H9 (cell line): ENCODE results near the gene FMNL1. TPM values are rescaled to one million over a fixed set of nuclear protein-coding genes. Genes with fewer than 3 reads are reported as not detected.

ENCODE experiments used
- DNase-seq: peaks from one replicate; pipeline ENCODE4 v3.0.0-alpha.2; 2017
- H2AFZ ChIP-seq: one replicate; pipeline ENCODE4 v1.6.1; 2013; ENCODE audit warnings: mild to moderate bottlenecking, low read length, control low read depth, moderate library complexity
- H2AK5ac ChIP-seq: 2 replicates; pipeline ENCODE4 v1.6.1; 2013; ENCODE audit warnings: low read length, control low read depth, mixed read lengths; ENCODE audit not compliant: insufficient read length
- H2BK120ac ChIP-seq: one replicate; pipeline ENCODE4 v1.6.1; 2013; ENCODE audit warnings: low read depth, mild to moderate bottlenecking, low read length, control low read depth, inconsistent platforms; ENCODE audit not compliant: poor library complexity, severe bottlenecking
- H2BK12ac ChIP-seq: 2 replicates; pipeline ENCODE4 v1.6.1; 2013; ENCODE audit warnings: low read length, control low read depth, mixed read lengths, low read depth; ENCODE audit not compliant: insufficient read length
- H2BK15ac ChIP-seq: 2 replicates; pipeline ENCODE4 v1.6.1; 2013; ENCODE audit warnings: low read depth, low read length, control low read depth
- H2BK20ac ChIP-seq: one replicate; pipeline ENCODE4 v1.6.1; 2013; ENCODE audit warnings: low read depth, mild to moderate bottlenecking, low read length, control low read depth, inconsistent platforms; ENCODE audit not compliant: poor library complexity, severe bottlenecking
- H2BK5ac ChIP-seq: 2 replicates; pipeline ENCODE4 v1.6.1; 2013; ENCODE audit warnings: low read length, control low read depth, mixed read lengths; ENCODE audit not compliant: insufficient read length
- H3K14ac ChIP-seq: 2 replicates; pipeline ENCODE4 v1.6.1; 2013; ENCODE audit warnings: low read length, control low read depth; ENCODE audit not compliant: insufficient read depth
- H3K18ac ChIP-seq: 2 replicates; pipeline ENCODE4 v1.6.1; 2013; ENCODE audit warnings: low read depth, mild to moderate bottlenecking, mixed read lengths, low read length, control low read depth; ENCODE audit not compliant: insufficient read length
- H3K23ac ChIP-seq: 2 replicates; pipeline ENCODE4 v1.6.1; 2013; ENCODE audit warnings: low read length, control low read depth, mixed read lengths, low read depth; ENCODE audit not compliant: insufficient read length
- H3K23me2 ChIP-seq: 2 replicates; pipeline ENCODE4 v1.6.1; 2013; ENCODE audit warnings: low read depth, mild to moderate bottlenecking, mixed read lengths, low read length, control low read depth; ENCODE audit not compliant: insufficient read length, poor library complexity, severe bottlenecking
- H3K27ac ChIP-seq: 2 replicates; pipeline ENCODE4 v1.5.1; 2013; ENCODE audit warnings: low read length, control low read depth, mixed read lengths, low read depth; ENCODE audit not compliant: insufficient read length
- H3K27me3 ChIP-seq: 2 replicates; pipeline ENCODE4 v1.6.1; 2013; ENCODE audit warnings: low read length, control low read depth, inconsistent platforms; ENCODE audit not compliant: insufficient read depth
- H3K4ac ChIP-seq: 2 replicates; pipeline ENCODE4 v1.6.1; 2013; ENCODE audit warnings: low read depth, mild to moderate bottlenecking, control low read depth, inconsistent platforms, low read length, moderate library complexity
- H3K4me1 ChIP-seq: 2 replicates; pipeline ENCODE4 v1.6.1; 2013; ENCODE audit warnings: low read length, control low read depth, inconsistent platforms; ENCODE audit not compliant: insufficient read depth
- H3K4me2 ChIP-seq: 2 replicates; pipeline ENCODE4 v1.6.1; 2013; ENCODE audit warnings: low read length, control low read depth, mixed read lengths; ENCODE audit not compliant: insufficient read length, insufficient read depth
- H3K56ac ChIP-seq: 2 replicates; pipeline ENCODE4 v1.6.1; 2013; ENCODE audit warnings: low read depth, mild to moderate bottlenecking, mixed read lengths, low read length, control low read depth; ENCODE audit not compliant: insufficient read length
- H3K79me1 ChIP-seq: 2 replicates; pipeline ENCODE4 v1.6.1; 2013; ENCODE audit warnings: low read depth, mild to moderate bottlenecking, moderate library complexity, low read length, control low read depth, inconsistent platforms; ENCODE audit not compliant: insufficient read depth, poor library complexity, severe bottlenecking
- H3K79me2 ChIP-seq: 2 replicates; pipeline ENCODE4 v1.6.1; 2013; ENCODE audit warnings: low read length, control low read depth, inconsistent platforms; ENCODE audit not compliant: insufficient read depth
- H3K9ac ChIP-seq: 2 replicates; pipeline ENCODE4 v1.6.1; 2013; ENCODE audit warnings: low read length, control low read depth, mixed read lengths; ENCODE audit not compliant: insufficient read length; ENCODE audit errors: extremely low read depth
- H3K9me3 ChIP-seq: one replicate; pipeline ENCODE4 v1.6.1; 2013; ENCODE audit warnings: low read depth, low read length, inconsistent platforms; ENCODE audit not compliant: control insufficient read depth
- H3T11ph ChIP-seq: one replicate; pipeline ENCODE4 v1.6.1; 2013; ENCODE audit warnings: mild to moderate bottlenecking, low read length, control low read depth, inconsistent platforms
- H4K20me1 ChIP-seq: one replicate; pipeline ENCODE4 v1.6.1; 2013; ENCODE audit not compliant: control insufficient read depth, insufficient read length, insufficient read depth
- H4K5ac ChIP-seq: 2 replicates; pipeline ENCODE4 v1.6.1; 2013; ENCODE audit warnings: low read depth, mild to moderate bottlenecking, mixed read lengths, low read length, control low read depth; ENCODE audit not compliant: insufficient read length
- H4K8ac ChIP-seq: replicated peaks from 2 replicates; pipeline ENCODE4 v1.6.1; 2013; ENCODE audit warnings: low read length, control low read depth, mixed read lengths, low read depth; ENCODE audit not compliant: insufficient read length
- H4K91ac ChIP-seq: 2 replicates; pipeline ENCODE4 v1.6.1; 2013; ENCODE audit warnings: low read depth, mild to moderate bottlenecking, moderate library complexity, mixed read lengths, low read length, control low read depth; ENCODE audit not compliant: insufficient read length
- H3K27ac Mint-ChIP-seq, 3 experiments: 2 replicates in 2 of 3; 3 replicates in 1 of 3; pipeline ENCODE4 v1.8.0; 2020 to 2021; ENCODE audit warnings: mixed read lengths in 3 of 3, mild to moderate bottlenecking in 1 of 3, moderate library complexity in 1 of 3
- H3K27me3 Mint-ChIP-seq: 2 replicates; pipeline ENCODE4 v1.8.0; 2021; ENCODE audit warnings: low read depth, mild to moderate bottlenecking, moderate library complexity, mixed read lengths
- H3K36me3 Mint-ChIP-seq, 3 experiments: 2 replicates in 2 of 3; 3 replicates in 1 of 3; pipeline ENCODE4 v1.8.0; 2020 to 2021; ENCODE audit warnings: low read depth in 3 of 3, mixed read lengths in 3 of 3; ENCODE audit not compliant: insufficient read depth in 1 of 3
- H3K4me1 Mint-ChIP-seq, 2 experiments: 2 replicates each; pipeline ENCODE4 v1.8.0; 2020; ENCODE audit warnings: mixed read lengths in 2 of 2
- H3K4me3 Mint-ChIP-seq, 2 experiments: 2 replicates in 1 of 2; 3 replicates in 1 of 2; pipeline ENCODE4 v1.8.0; 2020 to 2021; ENCODE audit warnings: mild to moderate bottlenecking in 2 of 2, mixed read lengths in 2 of 2, moderate library complexity in 1 of 2
- H3K9me3 Mint-ChIP-seq, 2 experiments: 2 replicates in 1 of 2; 3 replicates in 1 of 2; pipeline ENCODE4 v1.8.0; 2020; ENCODE audit warnings: mild to moderate bottlenecking in 2 of 2, mixed read lengths in 2 of 2, moderate library complexity in 1 of 2
- CTCF ChIP-seq: fragments of 200-600 bp; sonication (generic); conservative IDR thresholded peaks from 3 replicates; pipeline ENCODE4 v1.8.0; 2021; ENCODE audit warnings: antibody characterized with exemption, mild to moderate bottlenecking
- WGBS: extraction: QIAGEN DNeasy Blood & Tissue Kit; methylation state at CpG from one replicate; pipeline ENCODE4 v1.1.7; 2013; ENCODE audit warnings: missing lambda C conversion rate, low lambda C conversion rate, mixed read lengths; ENCODE audit not compliant: insufficient read length; ENCODE audit errors: extremely low coverage; 5-methylcytosine and 5-hydroxymethylcytosine counted together
- total RNA-seq: library from RNA; stranded (reverse); gene quantifications from 2 replicates; pipeline ENCODE4 v1.2.1, GENCODE V29; 2021

Gene FMNL1
- total RNA-seq, 1 experiment from 2014 or later = 6.9 TPM

DNA sequence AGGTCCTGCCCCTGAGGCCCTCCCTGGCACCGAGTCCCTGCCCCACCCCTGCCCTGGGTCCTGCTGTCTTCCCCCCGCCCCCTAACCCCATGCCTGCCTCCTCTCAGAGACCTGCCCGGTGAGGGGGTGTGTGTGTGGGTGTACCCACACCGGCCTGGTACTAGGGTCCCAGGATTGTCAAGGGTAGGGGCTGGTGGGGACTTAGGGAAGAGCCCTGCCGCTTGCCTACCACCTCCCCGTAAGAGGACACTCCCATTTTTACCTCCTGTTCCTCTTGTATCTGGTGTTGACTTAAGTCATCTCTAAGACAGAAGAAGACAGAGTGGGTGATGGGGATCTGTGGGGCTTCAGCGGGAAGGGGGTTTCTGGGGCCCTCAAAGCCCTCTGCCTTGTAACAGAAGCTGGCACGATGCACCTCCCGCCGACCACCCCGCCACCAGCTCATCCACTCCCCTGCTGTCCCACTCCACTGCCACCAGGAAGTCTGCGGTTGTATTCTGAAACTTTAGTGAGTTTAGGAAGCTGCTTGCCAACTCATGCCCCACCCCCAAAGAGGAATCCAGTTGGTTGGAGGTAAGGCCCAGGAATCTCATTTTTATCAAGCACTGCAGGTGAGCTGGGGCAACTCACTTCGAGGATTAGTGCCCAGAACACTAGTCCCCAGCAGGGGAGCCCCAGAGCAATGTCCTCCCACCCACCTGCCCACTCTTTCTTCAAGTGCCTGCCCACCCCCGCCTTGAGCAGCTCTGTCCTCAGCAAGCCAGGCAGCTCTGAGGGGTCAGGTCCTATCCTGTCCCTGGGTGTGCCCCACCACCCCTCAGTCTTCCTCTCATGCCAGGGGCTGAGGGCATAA, 34.7 kb downstream of the FMNL1 start:
- Mint-ChIP-seq H3K4me3 (peak overlapping the region in 1 of 2 experiments; percentile 10; a peak in 2 of 5 replicates), H3K4me1 (peaks cover 31 to 34% of the 10 kb centered on the region in 2 experiments), H3K27ac (peak overlapping the region in 1 of 3 experiments; percentile 44; a peak in 1 of 7 replicates), H3K27me3 (peaks cover 25% of the 10 kb centered on the region), H3K9me3 (no peaks in the 10 kb centered on the region), H3K36me3 (peaks cover 0 to 6% (median 0%) of the 10 kb centered on the region in 3 experiments; a peak in 1 of 7 replicates)
- Histone ChIP-seq H3K18ac (no peak overlapping the region), H3T11ph (no peak overlapping the region), H4K20me1 (no peaks in the 10 kb centered on the region), H3K27me3 (no peaks in the 10 kb centered on the region), H2AK5ac (no peak overlapping the region), H3K14ac (no peak overlapping the region), H2AFZ (no peak overlapping the region), H3K79me1 (no peaks in the 10 kb centered on the region), H4K8ac (no peak overlapping the region), H2BK120ac (no peak overlapping the region), H2BK15ac (no peak overlapping the region), H3K4me1 (peaks cover 4% of the 10 kb centered on the region; the same call in 1 of the 2 replicates), H2BK12ac (no peak overlapping the region), H4K5ac (no peak overlapping the region), H3K9ac (no peak overlapping the region), H3K4ac (no peak overlapping the region), H2BK20ac (no peak overlapping the region), H3K56ac (no peak overlapping the region), H3K23me2 (no peaks in the 10 kb centered on the region), H3K9me3 (no peaks in the 10 kb centered on the region), H3K4me2 (no peak overlapping the region), H3K27ac (no peak overlapping the region), H4K91ac (no peak overlapping the region), H2BK5ac (no peak overlapping the region), H3K79me2 (no peaks in the 10 kb centered on the region), H3K23ac (no peak overlapping the region)
- peak; percentile 40; the same call in 2 of the 3 replicates for TF ChIP-seq CTCF
- DNase-seq = peak; percentile 60
- WGBS = no CpG with 5 or more reads among the region's 14 CpGs
